ENCODE measurements around the gene PMF1.

The PMF1 gene

GRCh38 chr1:156258859-156259258 is 46.1 kb downstream of the PMF1 start:
- no peak overlapping the region for H3K4me3 ChIP-seq (ENCODE audit: low read depth, low read length)
- no peak for DNase-seq (ENCODE audit: low read depth)

DNA sequence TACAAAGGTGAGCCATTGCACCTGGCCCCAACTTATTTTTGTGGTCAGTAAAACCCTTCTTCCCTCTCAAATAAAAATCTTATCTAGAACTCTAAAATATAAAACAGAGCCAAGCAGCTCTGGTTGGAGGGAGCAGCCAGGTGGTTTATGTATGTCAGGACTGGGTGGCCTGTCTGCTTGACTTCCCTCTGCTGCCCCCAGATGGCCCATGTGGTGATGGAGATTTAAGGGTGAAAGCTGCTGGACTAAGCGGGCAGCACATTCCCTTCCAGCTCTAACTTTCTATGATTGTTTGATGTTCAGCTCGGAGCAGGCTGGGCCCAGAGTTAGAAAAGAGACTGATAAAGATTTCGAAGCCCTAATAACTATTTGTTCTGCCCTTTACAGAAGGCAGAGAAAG is 47.0 kb downstream of the PMF1 start:
- DNase-seq (ENCODE audit: low read depth), result no peak
- no peak overlapping the region for H3K4me3 ChIP-seq (ENCODE audit: low read depth, low read length)

DNA sequence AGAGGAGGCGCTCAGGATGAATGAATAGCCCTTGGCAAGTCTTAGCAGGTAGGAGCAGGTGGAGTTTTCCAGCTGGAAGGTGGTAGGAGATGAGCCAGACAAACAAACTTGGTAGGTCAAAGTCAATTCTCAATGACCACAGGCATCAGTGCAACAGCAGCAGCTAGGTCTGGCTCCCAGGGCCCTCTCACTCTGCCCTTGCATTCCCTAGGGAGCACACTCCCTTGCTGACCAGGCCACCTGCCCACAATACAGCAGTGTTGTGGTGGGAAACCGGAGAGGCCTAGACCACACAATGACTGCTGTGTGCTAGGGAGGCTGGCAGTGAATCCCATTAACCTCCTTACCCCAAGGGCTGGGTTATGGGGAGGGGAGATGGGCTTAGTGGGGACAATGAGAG is 48.1 kb downstream of the PMF1 start:
- DNase-seq (ENCODE audit: low read depth), result no peak
- H3K4me3 ChIP-seq (ENCODE audit: low read depth, low read length), result no peak overlapping the region

DNA sequence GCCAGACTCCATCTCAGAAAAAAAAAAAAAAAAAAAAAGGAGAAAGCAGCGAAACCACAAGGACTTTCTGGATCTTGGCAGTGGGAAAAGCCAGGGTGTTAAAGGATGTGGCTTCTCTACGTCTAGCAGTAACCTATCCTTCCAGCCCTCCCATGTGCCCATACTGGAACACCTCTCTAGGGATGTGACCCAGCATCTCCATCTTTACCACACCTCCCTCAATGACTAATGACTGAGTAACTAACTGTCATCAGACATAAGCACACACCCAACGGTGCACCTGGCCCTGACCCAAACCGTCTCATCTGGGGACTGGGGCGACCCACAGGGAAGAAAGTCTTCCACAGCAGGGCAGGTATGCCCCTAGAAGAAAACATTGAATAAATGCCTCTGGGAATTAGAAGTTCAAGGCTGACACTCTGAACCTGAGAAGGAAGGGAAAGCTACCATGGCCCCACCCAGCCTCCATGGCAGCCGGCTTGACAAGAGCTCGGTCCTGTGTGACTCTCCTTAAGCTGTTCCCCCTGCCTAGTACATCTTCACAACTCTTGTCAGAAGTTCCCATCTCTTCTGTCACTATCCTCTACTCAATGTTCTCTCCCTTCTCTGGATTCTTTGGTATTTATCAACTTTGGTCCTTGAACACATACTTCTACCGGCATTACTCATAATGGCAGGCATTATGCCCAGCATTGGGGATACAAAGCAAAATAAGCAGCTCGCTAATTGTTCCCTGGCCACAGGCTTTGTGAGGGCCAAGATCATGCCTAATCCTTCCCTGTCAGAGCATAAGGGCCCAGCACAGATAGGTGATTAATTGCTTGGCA is 49.9 kb downstream of the PMF1 start:
- DNase-seq (ENCODE audit: low read depth), result no peak
- no peak overlapping the region for H3K4me3 ChIP-seq (ENCODE audit: low read depth, low read length)

DNA sequence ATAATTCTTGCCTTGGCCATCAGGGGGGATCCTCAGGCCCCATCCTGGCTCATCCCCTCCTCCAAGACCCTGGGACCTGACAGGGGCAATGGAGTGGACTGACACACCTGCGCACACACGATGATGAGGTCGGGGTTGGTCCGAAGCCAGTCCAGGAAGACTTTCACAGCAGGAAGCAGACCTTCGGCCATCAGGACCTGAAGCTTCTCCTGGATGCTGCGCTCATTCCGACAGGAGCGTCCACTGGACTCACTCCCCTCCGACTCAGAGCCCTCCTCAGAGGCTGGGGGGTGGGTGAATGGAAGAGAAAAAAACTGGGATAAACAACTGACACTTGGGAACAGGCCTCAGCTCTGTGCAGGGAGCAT is 50.5 kb downstream of the PMF1 start:
- no peak overlapping the region for H3K4me3 ChIP-seq (ENCODE audit: low read depth, low read length)
- DNase-seq (ENCODE audit: low read depth), result no peak

DNA sequence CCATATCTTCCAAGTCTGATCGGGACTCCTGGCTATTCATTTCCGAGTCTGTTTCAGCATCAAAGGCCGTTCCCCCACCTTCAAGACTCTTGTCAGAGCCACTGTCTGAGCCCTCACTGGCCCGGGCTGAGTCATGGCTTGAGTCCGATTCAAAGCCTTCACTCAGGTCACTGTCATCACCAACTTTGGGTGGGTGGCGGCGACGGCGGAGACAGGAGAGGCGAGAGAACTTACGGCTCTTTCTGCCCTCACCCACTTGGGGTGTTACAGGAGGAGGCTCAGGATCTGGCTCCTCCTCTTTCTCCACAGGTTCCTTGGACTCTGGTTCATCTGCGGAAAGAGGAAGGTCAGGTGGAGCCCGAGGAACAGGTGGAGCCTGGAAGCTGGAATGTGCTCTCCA is 53.2 kb downstream of the PMF1 start:
- no peak for DNase-seq (ENCODE audit: low read depth)

DNA sequence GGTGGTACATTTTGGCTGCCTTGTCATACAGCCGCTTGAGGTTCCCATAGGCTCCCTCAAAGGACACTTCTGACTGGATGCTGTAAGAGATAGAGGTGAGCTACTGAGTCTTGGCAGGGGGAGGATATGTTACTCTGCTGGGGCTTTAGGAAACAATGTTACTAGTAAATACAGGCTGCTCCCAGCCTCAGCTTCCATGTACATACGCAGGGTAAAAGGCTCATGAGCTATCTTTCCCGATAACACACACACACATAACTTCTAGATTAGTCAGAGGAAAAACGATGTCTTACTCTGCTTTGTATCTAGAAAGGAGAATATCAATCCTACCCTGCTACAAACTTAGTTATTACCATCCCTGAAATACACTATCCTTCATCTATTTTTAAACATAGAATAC is 55.5 kb downstream of the PMF1 start:
- DNase-seq (ENCODE audit: low read depth), result no peak
- H3K4me3 ChIP-seq (ENCODE audit: low read depth, low read length), result no peak overlapping the region

More for the DNA sequence above, 53.2 kb downstream of the PMF1 start:
- no peak overlapping the region for H3K4me3 ChIP-seq (ENCODE audit: low read depth, low read length)

- no peak for DNase-seq (ENCODE audit: low read depth)
- H3K4me3 ChIP-seq (ENCODE audit: low read depth, low read length), result no peak overlapping the region
Observed at GRCh38 chr1:156270314-156270713, 57.5 kb downstream of the PMF1 start.

GRCh38 chr1:156276532-156276931 is 63.7 kb downstream of the PMF1 start:
- DNase-seq (ENCODE audit: low read depth), result no peak
- H3K4me3 ChIP-seq (ENCODE audit: low read depth, low read length), result no peak overlapping the region

DNA sequence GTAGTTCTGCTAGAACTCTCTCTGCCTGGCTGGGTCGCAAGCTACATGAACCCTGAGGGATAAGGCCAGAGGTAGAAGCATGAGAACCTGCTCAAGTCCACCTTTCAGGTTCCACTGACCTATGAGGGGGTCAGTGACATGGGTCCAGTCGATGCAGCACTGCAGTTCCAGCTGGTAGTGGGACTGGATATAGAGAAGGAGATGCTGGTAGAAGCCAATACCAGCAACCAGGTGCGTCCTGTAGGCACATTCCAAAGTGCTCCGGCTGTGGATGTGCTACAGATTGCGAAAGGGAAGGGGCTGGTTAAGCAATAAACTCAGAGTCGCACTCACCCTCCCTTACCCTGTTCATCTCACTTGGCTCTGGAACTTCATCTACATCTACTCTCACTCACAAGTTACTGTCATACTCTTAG is 64.2 kb downstream of the PMF1 start:
- H3K4me3 ChIP-seq (ENCODE audit: low read depth, low read length), result no peak overlapping the region
- no peak for DNase-seq (ENCODE audit: low read depth)

DNA sequence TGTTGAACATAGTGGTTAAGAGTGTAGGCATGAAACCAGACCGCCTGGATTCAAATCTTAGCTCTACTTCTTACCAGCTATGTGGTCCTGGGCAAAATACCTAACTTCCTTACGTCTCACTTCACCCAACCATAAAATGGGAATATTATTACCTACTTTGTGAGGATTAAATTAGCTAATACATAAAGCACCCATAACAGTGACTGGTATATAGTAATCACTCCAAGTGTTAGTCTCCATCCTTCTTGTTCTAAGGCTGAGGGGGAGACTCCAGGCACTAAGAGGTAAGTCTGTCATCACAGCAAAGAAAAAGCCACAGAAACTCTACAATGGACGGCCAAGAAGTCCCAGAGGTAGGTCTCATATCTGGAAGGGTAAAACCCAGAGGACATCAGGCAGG is 67.0 kb downstream of the PMF1 start:
- no peak for DNase-seq (ENCODE audit: low read depth)
- H3K4me3 ChIP-seq (ENCODE audit: low read depth, low read length), result no peak overlapping the region

DNA sequence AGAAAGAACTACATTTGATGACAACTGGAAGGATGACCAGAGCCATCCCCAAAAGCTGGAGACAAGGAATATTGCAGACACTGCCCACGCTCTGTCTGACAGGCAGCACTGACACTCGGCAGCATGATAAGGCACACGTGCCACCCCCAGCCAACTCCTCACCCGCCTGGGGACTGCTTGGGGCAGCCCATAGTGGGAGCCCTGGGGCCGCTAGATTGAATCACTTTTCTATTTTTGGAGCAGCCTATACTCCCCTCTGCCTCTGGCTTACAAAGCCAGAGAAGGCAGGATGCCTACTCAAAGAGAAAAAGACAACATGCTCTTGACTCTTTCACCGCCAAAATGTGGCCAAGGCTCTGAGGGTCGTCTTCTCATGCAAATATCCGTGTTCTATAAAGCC is 68.5 kb downstream of the PMF1 start:
- no peak for DNase-seq (ENCODE audit: low read depth)
- peak overlapping the region; percentile 69 for H3K4me3 ChIP-seq (ENCODE audit: low read depth, low read length)

- H3K4me3 ChIP-seq (ENCODE audit: low read depth, low read length), result peak overlapping the region; percentile 69
- DNase-seq (ENCODE audit: low read depth), result no peak
Observed at GRCh38 chr1:156281693-156282478, 69.1 kb downstream of the PMF1 start.

DNA sequence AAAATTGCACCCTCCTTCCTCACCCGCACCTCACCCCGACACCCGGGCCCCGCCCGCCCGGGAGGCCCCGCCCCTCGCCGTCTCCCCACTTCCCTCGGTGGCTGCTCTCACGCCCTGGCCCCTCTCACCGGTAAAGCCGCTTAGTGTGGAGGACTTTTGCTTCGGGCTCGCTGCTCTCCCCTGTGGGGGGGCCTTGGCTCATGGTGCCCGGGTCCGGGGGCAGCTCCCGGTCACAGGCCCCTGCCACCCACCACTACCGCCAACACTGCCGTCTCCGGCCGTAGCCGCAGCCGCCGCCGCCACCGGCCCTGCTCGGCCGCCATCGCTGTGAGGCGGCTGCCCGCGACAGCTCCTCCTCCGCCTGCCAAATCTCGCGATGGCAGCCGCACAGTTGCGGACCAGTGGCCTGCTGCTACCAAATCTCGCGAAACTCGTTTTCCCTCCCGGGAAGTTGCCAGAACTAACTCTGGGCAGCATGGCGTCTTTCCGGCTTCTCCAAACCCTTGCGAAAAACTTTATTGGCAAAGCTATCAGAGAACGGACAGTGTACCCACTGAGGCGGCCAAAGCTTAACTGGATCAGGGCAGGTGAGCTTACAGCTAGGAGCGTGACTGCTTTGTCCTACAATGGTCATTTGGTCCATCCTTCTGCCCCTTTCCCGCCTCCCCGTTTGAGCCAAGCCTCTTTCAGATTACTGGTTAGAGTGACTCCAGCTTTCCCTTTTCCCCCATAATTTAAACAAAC is 69.8 kb downstream of the PMF1 start, which contains the start of gene SMG5:
Gene SMG5, minus strand, starts transcription at position 347 of the 744 bp plus-strand sequence. Its CDS starts 145 bp downstream, at position 202.
- H3K4me3 ChIP-seq (ENCODE audit: low read depth, low read length), result peak within 1 kb of the TSS; percentile 69
- DNase-seq (ENCODE audit: low read depth), result peak; percentile 97

- peak overlapping the region; percentile 69 for H3K4me3 ChIP-seq (ENCODE audit: low read depth, low read length)
- DNase-seq (ENCODE audit: low read depth), result no peak
Observed at GRCh38 chr1:156283521-156283920, 70.7 kb downstream of the PMF1 start.

DNA sequence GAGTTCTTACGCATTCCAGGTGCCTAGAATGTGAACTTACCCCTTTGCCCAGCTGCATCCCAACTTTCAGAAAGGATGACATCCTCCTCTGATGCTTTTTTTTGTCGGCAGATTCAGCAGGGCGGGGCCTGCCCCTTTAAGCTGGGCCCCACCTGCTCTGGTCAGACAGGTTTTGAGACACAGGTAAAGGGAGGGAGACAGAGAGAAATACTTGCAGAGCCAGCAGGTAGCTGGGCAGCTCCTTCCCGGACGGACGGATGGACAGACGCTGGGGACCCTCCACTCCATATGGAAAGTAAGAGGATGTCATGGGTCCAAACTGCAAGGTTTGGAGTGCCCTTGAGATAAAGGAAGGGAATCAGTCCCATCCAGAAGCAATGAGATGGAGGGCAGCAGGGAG is 71.3 kb downstream of the PMF1 start, which contains the start of gene TMEM79:
Gene TMEM79, plus strand, starts transcription at position 214 of the 400 bp plus-strand sequence. CDS start 902 bp downstream, outside the sequence.
- no peak for DNase-seq (ENCODE audit: low read depth)
- H3K4me3 ChIP-seq (ENCODE audit: low read depth, low read length), result peak within 1 kb of the TSS; percentile 69

- no peak overlapping the region for H3K4me3 ChIP-seq (ENCODE audit: low read depth, low read length)
- DNase-seq (ENCODE audit: low read depth), result no peak
Observed at GRCh38 chr1:156284757-156285156, 72.0 kb downstream of the PMF1 start.

- DNase-seq (ENCODE audit: low read depth), result no peak
- H3K4me3 ChIP-seq (ENCODE audit: low read depth, low read length), result no peak overlapping the region
Observed at GRCh38 chr1:156285437-156285836, 72.6 kb downstream of the PMF1 start.

DNA sequence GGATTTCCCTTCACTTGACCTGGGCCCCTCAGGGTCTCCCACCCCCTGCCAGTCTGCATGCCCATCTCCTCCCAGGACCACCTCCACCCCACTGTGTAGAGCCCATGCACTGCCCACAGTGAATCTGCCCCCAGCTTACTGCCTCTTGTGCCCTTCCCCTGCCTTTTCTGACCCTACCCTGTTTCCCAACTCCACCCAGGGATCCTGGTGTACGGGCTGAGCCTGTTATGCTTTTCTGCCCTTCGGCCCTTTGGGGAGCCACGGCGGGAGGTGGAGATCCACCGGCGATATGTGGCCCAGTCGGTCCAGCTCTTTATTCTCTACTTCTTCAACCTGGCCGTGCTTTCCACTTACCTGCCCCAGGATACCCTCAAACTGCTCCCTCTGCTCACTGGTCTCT is 73.3 kb downstream of the PMF1 start:
- DNase-seq (ENCODE audit: low read depth), result no peak
- H3K4me3 ChIP-seq (ENCODE audit: low read depth, low read length), result no peak overlapping the region
